Measurements from ENCODE around the gene SNAI3. TPM values are rescaled to one million over a fixed set of nuclear protein-coding genes. Genes with fewer than 3 reads are reported as not detected.

SNAI3 gene
- total and polyA plus RNA-seq, 2 donors = 1.5 to 2.9 TPM

GRCh38 chr16:88636488-88637265, 49.6 kb downstream of the SNAI3 start:
- Histone ChIP-seq H3K36me3 (ENCODE audit: control insufficient read depth in 2 of 2, insufficient read depth in 2 of 2, low read length in 1 of 2) (peaks cover 15 to 18% of the 10 kb centered on the region in 2 donors), H3K27ac (ENCODE audit: low read depth in 1 of 2, low read length in 1 of 2) (no peak overlapping the region), H3K4me3 (ENCODE audit: low read length in 2 of 2) (no peak overlapping the region), H3K4me1 (ENCODE audit: control insufficient read depth in 2 of 2, insufficient read depth in 2 of 2, low read length in 2 of 2) (peaks cover 5 to 25% of the 10 kb centered on the region in 2 donors), H3K9me3 (ENCODE audit: control insufficient read depth in 2 of 2, insufficient read depth in 1 of 2, low read length in 1 of 2) (peaks cover 4 to 9% of the 10 kb centered on the region in 2 donors), H3K27me3 (ENCODE audit: control insufficient read depth in 2 of 2, insufficient read depth in 1 of 2, low read length in 1 of 2) (peaks cover 35 to 84% of the 10 kb centered on the region in 2 donors)
- 78% methylated on average over 23 of the region's 23 CpGs for WGBS
- DNase-seq (ENCODE audit: low read depth in 6 of 9, low spot score in 9 of 9) = no peak

GRCh38 chr16:88635671-88636319, 50.5 kb downstream of the SNAI3 start:
- H3K27ac ChIP-seq (ENCODE audit: low read depth in 1 of 2, low read length in 1 of 2) = no peak overlapping the region
- WGBS = 96% methylated on average over 17 of the region's 17 CpGs
- H3K4me1 ChIP-seq (ENCODE audit: control insufficient read depth in 2 of 2, insufficient read depth in 2 of 2, low read length in 2 of 2) = peaks cover 5 to 25% of the 10 kb centered on the region in 2 donors

GRCh38 chr16:88634994-88635670, 51.2 kb downstream of the SNAI3 start:
- peak overlapping the region in 1 of 2 donors; percentile 33 for H3K4me3 ChIP-seq (ENCODE audit: low read length in 2 of 2)
- peaks cover 3 to 9% of the 10 kb centered on the region in 2 donors for H3K9me3 ChIP-seq (ENCODE audit: control insufficient read depth in 2 of 2, insufficient read depth in 1 of 2, low read length in 1 of 2)
- H3K27ac ChIP-seq (ENCODE audit: low read depth in 1 of 2, low read length in 1 of 2) = no peak overlapping the region
- 45% methylated on average over 28 of the region's 28 CpGs for WGBS
- H3K27me3 ChIP-seq (ENCODE audit: control insufficient read depth in 2 of 2, insufficient read depth in 1 of 2, low read length in 1 of 2) = peaks cover 29 to 71% of the 10 kb centered on the region in 2 donors
- DNase-seq (ENCODE audit: low read depth in 6 of 9, low spot score in 9 of 9) = no peak
- peaks cover 5 to 25% of the 10 kb centered on the region in 2 donors for H3K4me1 ChIP-seq (ENCODE audit: control insufficient read depth in 2 of 2, insufficient read depth in 2 of 2, low read length in 2 of 2)
- peaks cover 28 to 33% of the 10 kb centered on the region in 2 donors for H3K36me3 ChIP-seq (ENCODE audit: control insufficient read depth in 2 of 2, insufficient read depth in 2 of 2, low read length in 1 of 2)

More at GRCh38 chr16:88635671-88636319, 50.5 kb downstream of the SNAI3 start:
- Histone ChIP-seq H3K9me3 (ENCODE audit: control insufficient read depth in 2 of 2, insufficient read depth in 1 of 2, low read length in 1 of 2) (peaks cover 3 to 9% of the 10 kb centered on the region in 2 donors), H3K4me3 (ENCODE audit: low read length in 2 of 2) (no peak overlapping the region), H3K36me3 (ENCODE audit: control insufficient read depth in 2 of 2, insufficient read depth in 2 of 2, low read length in 1 of 2) (peaks cover 22 to 26% of the 10 kb centered on the region in 2 donors), H3K27me3 (ENCODE audit: control insufficient read depth in 2 of 2, insufficient read depth in 1 of 2, low read length in 1 of 2) (peaks cover 34 to 78% of the 10 kb centered on the region in 2 donors)
- DNase-seq (ENCODE audit: low read depth in 6 of 9, low spot score in 9 of 9) = no peak

GRCh38 chr16:88634141-88634993, 51.9 kb downstream of the SNAI3 start:
- Histone ChIP-seq H3K9me3 (ENCODE audit: control insufficient read depth in 2 of 2, insufficient read depth in 1 of 2, low read length in 1 of 2) (peaks cover 3 to 9% of the 10 kb centered on the region in 2 donors), H3K36me3 (ENCODE audit: control insufficient read depth in 2 of 2, insufficient read depth in 2 of 2, low read length in 1 of 2) (peaks cover 35 to 40% of the 10 kb centered on the region in 2 donors), H3K27me3 (ENCODE audit: control insufficient read depth in 2 of 2, insufficient read depth in 1 of 2, low read length in 1 of 2) (peaks cover 29 to 63% of the 10 kb centered on the region in 2 donors), H3K4me1 (ENCODE audit: control insufficient read depth in 2 of 2, insufficient read depth in 2 of 2, low read length in 2 of 2) (peaks cover 5 to 25% of the 10 kb centered on the region in 2 donors), H3K4me3 (ENCODE audit: low read length in 2 of 2) (peak overlapping the region; percentile 10 to 33), H3K27ac (ENCODE audit: low read depth in 1 of 2, low read length in 1 of 2) (no peak overlapping the region)
- WGBS = 6% methylated on average over 81 of the region's 82 CpGs
- peak in 1 of 9 donors; percentile 36 for DNase-seq (ENCODE audit: low read depth in 6 of 9, low spot score in 9 of 9)

GRCh38 chr16:88633684-88634140, 52.6 kb downstream of the SNAI3 start:
- Histone ChIP-seq H3K4me3 (ENCODE audit: low read length in 2 of 2) (peak overlapping the region; percentile 10 to 33), H3K36me3 (ENCODE audit: control insufficient read depth in 2 of 2, insufficient read depth in 2 of 2, low read length in 1 of 2) (peaks cover 40 to 46% of the 10 kb centered on the region in 2 donors), H3K4me1 (ENCODE audit: control insufficient read depth in 2 of 2, insufficient read depth in 2 of 2, low read length in 2 of 2) (peaks cover 5 to 25% of the 10 kb centered on the region in 2 donors), H3K27ac (ENCODE audit: low read depth in 1 of 2, low read length in 1 of 2) (no peak overlapping the region), H3K27me3 (ENCODE audit: control insufficient read depth in 2 of 2, insufficient read depth in 1 of 2, low read length in 1 of 2) (peaks cover 22 to 57% of the 10 kb centered on the region in 2 donors), H3K9me3 (ENCODE audit: control insufficient read depth in 2 of 2, insufficient read depth in 1 of 2, low read length in 1 of 2) (peaks cover 3 to 7% of the 10 kb centered on the region in 2 donors)
- 40% methylated on average over 23 of the region's 23 CpGs for WGBS
- peak in 1 of 9 donors; percentile 13 for DNase-seq (ENCODE audit: low read depth in 6 of 9, low spot score in 9 of 9)

GRCh38 chr16:88632587-88632930, 53.7 kb downstream of the SNAI3 start:
- DNase-seq (ENCODE audit: low read depth in 6 of 9, low spot score in 9 of 9) = no peak
- H3K36me3 ChIP-seq (ENCODE audit: control insufficient read depth in 2 of 2, insufficient read depth in 2 of 2, low read length in 1 of 2) = peaks cover 51 to 57% of the 10 kb centered on the region in 2 donors
- H3K27ac ChIP-seq (ENCODE audit: low read depth in 1 of 2, low read length in 1 of 2) = no peak overlapping the region
- H3K4me1 ChIP-seq (ENCODE audit: control insufficient read depth in 2 of 2, insufficient read depth in 2 of 2, low read length in 2 of 2) = peaks cover 5 to 21% of the 10 kb centered on the region in 2 donors
- H3K4me3 ChIP-seq (ENCODE audit: low read length in 2 of 2) = no peak overlapping the region
- H3K27me3 ChIP-seq (ENCODE audit: control insufficient read depth in 2 of 2, insufficient read depth in 1 of 2, low read length in 1 of 2) = peaks cover 18 to 45% of the 10 kb centered on the region in 2 donors
- WGBS = 98% methylated on average over 11 of the region's 11 CpGs
- no peaks in the 10 kb centered on the region for H3K9me3 ChIP-seq (ENCODE audit: control insufficient read depth in 2 of 2, insufficient read depth in 1 of 2, low read length in 1 of 2)

- Histone ChIP-seq H3K27ac (ENCODE audit: low read depth in 1 of 2, low read length in 1 of 2) (no peak overlapping the region), H3K4me3 (ENCODE audit: low read length in 2 of 2) (no peak overlapping the region), H3K9me3 (ENCODE audit: control insufficient read depth in 2 of 2, insufficient read depth in 1 of 2, low read length in 1 of 2) (no peaks in the 10 kb centered on the region), H3K27me3 (ENCODE audit: control insufficient read depth in 2 of 2, insufficient read depth in 1 of 2, low read length in 1 of 2) (peaks cover 17 to 40% of the 10 kb centered on the region in 2 donors), H3K4me1 (ENCODE audit: control insufficient read depth in 2 of 2, insufficient read depth in 2 of 2, low read length in 2 of 2) (peaks cover 5 to 21% of the 10 kb centered on the region in 2 donors), H3K36me3 (ENCODE audit: control insufficient read depth in 2 of 2, insufficient read depth in 2 of 2, low read length in 1 of 2) (peaks cover 56 to 62% of the 10 kb centered on the region in 2 donors)
- WGBS = 97% methylated on average over 30 of the region's 30 CpGs
- DNase-seq (ENCODE audit: low read depth in 6 of 9, low spot score in 9 of 9) = no peak
Measured at GRCh38 chr16:88631920-88632586, 54.3 kb downstream of the SNAI3 start.

- Histone ChIP-seq H3K4me3 (ENCODE audit: low read length in 2 of 2) (no peak overlapping the region), H3K36me3 (ENCODE audit: control insufficient read depth in 2 of 2, insufficient read depth in 2 of 2, low read length in 1 of 2) (peaks cover 61 to 69% of the 10 kb centered on the region in 2 donors), H3K27me3 (ENCODE audit: control insufficient read depth in 2 of 2, insufficient read depth in 1 of 2, low read length in 1 of 2) (peaks cover 11 to 33% of the 10 kb centered on the region in 2 donors), H3K27ac (ENCODE audit: low read depth in 1 of 2, low read length in 1 of 2) (no peak overlapping the region), H3K9me3 (ENCODE audit: control insufficient read depth in 2 of 2, insufficient read depth in 1 of 2, low read length in 1 of 2) (no peaks in the 10 kb centered on the region), H3K4me1 (ENCODE audit: control insufficient read depth in 2 of 2, insufficient read depth in 2 of 2, low read length in 2 of 2) (peaks cover 5 to 21% of the 10 kb centered on the region in 2 donors)
- no peak for DNase-seq (ENCODE audit: low read depth in 6 of 9, low spot score in 9 of 9)
- WGBS = 96% methylated on average over 16 of the region's 16 CpGs
Measured at GRCh38 chr16:88631384-88631783, 54.9 kb downstream of the SNAI3 start.

All from thymus (tissue), 11 donors.